K562 (cell line): ENCODE measurements around the gene FARSA. TPM values are rescaled to one million over a fixed set of nuclear protein-coding genes. Genes with fewer than 3 reads are reported as not detected.

Experiments used
- ATAC-seq: fragments of 200-7000 bp; cut with Tn5 transposase; 3 replicates; pipeline ENCODE4 v1.9.1; 2020; ENCODE audit warnings: moderate library complexity
- BruUV-seq: library from RNA; stranded (reverse); fragments of 400-500 nt; replicated peaks from 2 replicates; lab custom pipeline; 2021; lab: Mats Ljungman, UMichigan
- CTCF ChIA-PET: fragments of 300-600 bp; formaldehyde crosslinking; extraction: SDS; loops from one replicate; lab custom pipeline; 2021; ENCODE audit warnings: low intra/inter-chr PET ratio; lab: Yijun Ruan, JAX
- POLR2A ChIA-PET: fragments of 300-600, 350-650 bp; sonication (Branson Sonifier 250); formaldehyde crosslinking; extraction: SDS; loops from one replicate; lab custom pipeline; 2021; ENCODE audit warnings: antibody characterized with exemption, inconsistent platforms; lab: Yijun Ruan, JAX
- DNase-seq, 4 experiments: peaks; one replicate each; pipeline versions ENCODE4 v3.0.0 to v3.0.0-alpha.2; 2011 to 2018; ENCODE audit warnings: low spot score in 3 of 4, mixed read lengths in 3 of 4; ENCODE audit errors: extremely low read depth in 1 of 4
- FAIRE-seq: peaks from 2 replicates; lab custom pipeline; 2011; peaks lifted over from hg19 to GRCh38; lab: Jason Lieb, UNC
- H2AFZ ChIP-seq: 2 replicates; pipeline ENCODE4 v1.6.0; 2011; ENCODE audit warnings: low read depth, low read length, control low read depth, inconsistent platforms
- H3K27ac ChIP-seq: fragments of 200-600 bp; 3 replicates; pipeline ENCODE4 v1.8.0; 2011; ENCODE audit warnings: low read depth, mild to moderate bottlenecking, control low read depth, inconsistent platforms, low read length, moderate library complexity, mixed read lengths; ENCODE audit errors: extremely low read depth
- H3K27me3 ChIP-seq, 2 experiments: fragments of 300-600 bp in 1 of 2; 2 replicates in 1 of 2; 3 replicates in 1 of 2; pipeline versions ENCODE4 v1.6.0 to v1.8.0; 2011; ENCODE audit warnings: inconsistent platforms in 2 of 2, low read length in 2 of 2, mild to moderate bottlenecking in 1 of 2, mixed read lengths in 1 of 2, moderate library complexity in 1 of 2; ENCODE audit not compliant: control insufficient read depth in 2 of 2, insufficient read depth in 2 of 2
- H3K36me3 ChIP-seq: fragments of 300-600 bp; 3 replicates; pipeline ENCODE4 v1.8.0; 2011; ENCODE audit warnings: mild to moderate bottlenecking, low read length, inconsistent platforms; ENCODE audit not compliant: control insufficient read depth, insufficient read depth
- H3K4me1 ChIP-seq, 2 experiments: fragments of 200-600 bp in 1 of 2; replicated peaks in 1 of 2; 2 replicates in 1 of 2; 3 replicates in 1 of 2; pipeline versions ENCODE4 v1.5.1 to v1.8.0; 2011; ENCODE audit warnings: inconsistent platforms in 2 of 2, low read length in 2 of 2, mild to moderate bottlenecking in 1 of 2, mixed read lengths in 1 of 2, moderate library complexity in 1 of 2; ENCODE audit not compliant: control insufficient read depth in 2 of 2, insufficient read depth in 2 of 2
- H3K4me2 ChIP-seq: 2 replicates; pipeline ENCODE4 v1.6.1; 2011; ENCODE audit warnings: low read length, control low read depth, inconsistent platforms, mixed read lengths; ENCODE audit not compliant: insufficient read depth
- H3K4me3 ChIP-seq: fragments of 200-600 bp; sonication (generic), shearing (Covaris generic); 2 replicates; pipeline ENCODE4 v1.5.1; 2016; ENCODE audit warnings: control low read depth, inconsistent platforms
- H3K79me2 ChIP-seq: fragments of 200-600 bp; 3 replicates; pipeline ENCODE4 v1.8.0; 2011; ENCODE audit warnings: low read length, inconsistent platforms; ENCODE audit not compliant: control insufficient read depth, insufficient read depth
- H3K9ac ChIP-seq, 2 experiments: 2 replicates each; pipeline versions ENCODE4 v1.6.0 to v1.6.1; 2011; ENCODE audit warnings: low read depth in 2 of 2, low read length in 2 of 2, control low read depth in 1 of 2, inconsistent platforms in 1 of 2, mild to moderate bottlenecking in 1 of 2, mixed read lengths in 1 of 2; ENCODE audit not compliant: insufficient read depth in 1 of 2
- H3K9me1 ChIP-seq: one replicate; pipeline ENCODE4 v1.6.0; 2011; ENCODE audit warnings: inconsistent platforms, mild to moderate bottlenecking, low read length, moderate library complexity; ENCODE audit not compliant: control insufficient read depth, insufficient read depth
- H3K9me3 ChIP-seq: replicated peaks from 2 replicates; pipeline ENCODE4 v1.5.1; 2011; ENCODE audit warnings: low read depth, low read length, inconsistent platforms; ENCODE audit not compliant: control insufficient read depth, insufficient read depth
- H4K20me1 ChIP-seq: replicated peaks from 2 replicates; pipeline ENCODE4 v1.6.1; 2011; ENCODE audit warnings: low read length, inconsistent platforms, mixed read lengths; ENCODE audit not compliant: control insufficient read depth, insufficient read depth
- BRF1 ChIP-seq: IDR thresholded peaks from 3 replicates; pipeline ENCODE4 v1.6.1; 2011; ENCODE audit warnings: borderline replicate concordance, mild to moderate bottlenecking; ENCODE audit not compliant: insufficient read length; ENCODE audit errors: extremely low read depth
- CBFA2T2 ChIP-seq: fragments of 450-650 bp; conservative IDR thresholded peaks from 2 replicates; pipeline ENCODE4 v1.6.1; 2017; ENCODE audit warnings: mild to moderate bottlenecking
- GTF2F1 ChIP-seq: IDR thresholded peaks from 2 replicates; pipeline ENCODE4 v1.6.1; 2011; ENCODE audit warnings: low read depth, low read length, improper control_type of control experiment
- HCFC1 ChIP-seq: IDR thresholded peaks from 2 replicates; pipeline ENCODE4 v1.6.1; 2012; ENCODE audit warnings: low read depth, low read length, improper control_type of control experiment
- KAT7 ChIP-seq: sonication (generic); formaldehyde crosslinking; IDR thresholded peaks from 2 replicates; pipeline ENCODE4 v1.8.0; 2022; ENCODE audit warnings: missing genetic modification reagents, mild to moderate bottlenecking, borderline replicate concordance
- KDM1A ChIP-seq, 2 experiments: fragments of 450-650 bp; IDR thresholded peaks; 2 replicates each; pipeline ENCODE4 v1.6.1; 2016; ENCODE audit warnings: mild to moderate bottlenecking in 2 of 2
- KLF6 ChIP-seq: fragments of 250-450 bp; sonication (Bioruptor Pico); IDR thresholded peaks from 2 replicates; pipeline ENCODE4 v1.4.0; 2020; ENCODE audit warnings: mild to moderate bottlenecking, moderate library complexity, borderline replicate concordance
- NELFE ChIP-seq: IDR thresholded peaks from 2 replicates; pipeline ENCODE4 v1.6.1; 2011; ENCODE audit warnings: mild to moderate bottlenecking; ENCODE audit not compliant: insufficient read depth, insufficient read length
- NFYB ChIP-seq: IDR thresholded peaks from 2 replicates; pipeline ENCODE4 v1.6.1; 2011; ENCODE audit warnings: mild to moderate bottlenecking, moderate library complexity; ENCODE audit not compliant: insufficient read length; ENCODE audit errors: extremely low read depth
- SIN3A ChIP-seq, 2 experiments: fragments of 150-350 bp in 1 of 2; IDR thresholded peaks; 2 replicates each; pipeline ENCODE4 v1.6.1; 2011 to 2016; ENCODE audit warnings: borderline replicate concordance in 2 of 2, low read depth in 2 of 2, low read length in 2 of 2, mild to moderate bottlenecking in 2 of 2, moderate library complexity in 2 of 2; ENCODE audit not compliant: control insufficient read depth in 1 of 2
- TFAP4 ChIP-seq: sonication (generic); formaldehyde crosslinking; IDR thresholded peaks from 2 replicates; pipeline ENCODE4 v1.8.0; 2022; ENCODE audit warnings: missing genetic modification reagents, mild to moderate bottlenecking, moderate library complexity, borderline replicate concordance
- U2AF1 ChIP-seq: fragments of 200-400 bp; formaldehyde crosslinking; optimal IDR thresholded peaks from 2 replicates; pipeline ENCODE3; 2017; ENCODE audit warnings: mild to moderate bottlenecking, low read depth, low read length, moderate library complexity
- XRCC3 ChIP-seq: fragments of 450-650 bp; IDR thresholded peaks from 2 replicates; pipeline ENCODE4 v1.6.1; 2017; ENCODE audit warnings: mild to moderate bottlenecking, moderate library complexity
- ZBTB2 ChIP-seq: fragments of 450-650 bp; IDR thresholded peaks from 2 replicates; pipeline ENCODE4 v1.6.1; 2016; ENCODE audit warnings: antibody characterized with exemption
- ZFP30 ChIP-seq: fragments of 250-450 bp; sonication (Bioruptor Pico); IDR thresholded peaks from 2 replicates; pipeline ENCODE4 v1.8.0; 2022; ENCODE audit warnings: moderate library complexity, mild to moderate bottlenecking, inconsistent platforms, borderline replicate concordance
- ZKSCAN1 ChIP-seq: fragments of 150-350 bp; IDR thresholded peaks from 2 replicates; pipeline ENCODE4 v1.6.1; 2016; ENCODE audit warnings: low read depth, low read length
- ZZZ3 ChIP-seq: fragments of 450-650 bp; IDR thresholded peaks from 2 replicates; pipeline ENCODE4 v1.6.1; 2016; ENCODE audit warnings: antibody characterized with exemption, mild to moderate bottlenecking, moderate library complexity
- WGBS: fragments of 100-300 bp; shearing (Covaris generic); methylation state at CpG from one replicate; pipeline ENCODE4 v1.1.6; 2016; ENCODE audit warnings: low coverage, mixed read lengths; ENCODE audit not compliant: insufficient coverage; ENCODE audit errors: missing lambda C conversion rate; 5-methylcytosine and 5-hydroxymethylcytosine counted together
- in situ Hi-C: fragments of 300-500 bp; cut with MboI; formaldehyde crosslinking; loops from 4 replicates; pipeline ENCODE4 v1.15.0; 2018; ENCODE audit warnings: inconsistent platforms, mixed read lengths
- intact Hi-C: fragments of 100-400 bp; cut with micrococcal nuclease; formaldehyde crosslinking; loops from 2 replicates; pipeline ENCODE4 v1.14.2; 2022
- polyA plus RNA-seq, 8 experiments: library from polyadenylated mRNA; depleted of rRNA in 4 of 8; stranded (reverse) in 5 of 8; unstranded in 3 of 8; fragments of >200 nt; fragmentation: Nextera tagmentation in 2 of 8; fragmentation: Illumina TruSeq in 1 of 8; extraction: Ambion mirVana in 2 of 8; extraction: Trizol in 1 of 8; gene quantifications; 2 replicates each; pipeline versions ENCODE4 v1.2.1 to v1.2.3, GENCODE V29; 2011 to 2014; ENCODE audit warnings: inconsistent platforms in 1 of 8, missing spikeins in 1 of 8
- total RNA-seq, 7 experiments: library from RNA; depleted of rRNA in 6 of 7; stranded (reverse); fragments of >200 nt in 6 of 7; fragmentation: Illumina TruSeq in 2 of 7; extraction: Trizol in 2 of 7; gene quantifications; 2 replicates each; pipeline versions ENCODE4 v1.2.1 to v1.2.3, GENCODE V29; 2011 to 2021; ENCODE audit warnings: low replicate concordance in 1 of 7

Gene FARSA
- total and polyA plus RNA-seq, 9 of the 15 experiments (the other 6 are each of a cell fraction or from before 2014, with no cell fraction given) = 25.2 to 237 (median 89.6) TPM

- TF ChIP-seq SIN3A (IDR thresholded peaks at IDR 0.05; ENCODE audit: borderline replicate concordance in 2 of 2, control insufficient read depth in 1 of 2, low read depth in 2 of 2, low read length in 2 of 2) (no peak), ZZZ3 (no peak), KDM1A (IDR thresholded peaks at IDR 0.05) (peak; percentile 47 to 73)
These were observed 36.7 kb upstream of the FARSA start (continued) for GRCh38 chr19:12970070-12970820.

GRCh38 chr19:12969292-12969988 lies 35.9 kb upstream of the FARSA start, which contains the start of gene DAND5:
Gene DAND5, plus strand, starts transcription at chr19:12969576. Its CDS starts 85 bp downstream, at chr19:12969661.
- POLR2A ChIA-PET = interaction anchor here (0.7 to 1.8 kb wide), 5 partner anchors 15 to 186 kb away, joined by 3 to 7 read pairs (median 3); no protein-coding TSS in a partner anchor
- peak within 1 kb of the TSS; percentile 44 for H2AFZ ChIP-seq
- no peak for TF ChIP-seq BRF1
- TF ChIP-seq CBFA2T2 = peak; percentile 24; the same call in 1 of the 2 replicates
- no peak for TF ChIP-seq ZBTB2
- no peak for TF ChIP-seq ZFP30 (CRISPR knock-in tag)
- TF ChIP-seq KAT7 (CRISPR knock-in tag) = no peak
- TF ChIP-seq NFYB = no peak
- TF ChIP-seq GTF2F1 = no peak
- TF ChIP-seq U2AF1 = no peak
- no peak for TF ChIP-seq NELFE
- no peak for TF ChIP-seq KLF6
- peak; percentile 89 for TF ChIP-seq TFAP4 (CRISPR knock-in tag)
- TF ChIP-seq XRCC3 = no peak
- no peak for TF ChIP-seq ZKSCAN1
- no peak for TF ChIP-seq HCFC1

More at GRCh38 chr19:12969292-12969988, 35.9 kb upstream of the FARSA start, which contains the start of gene DAND5:
- Histone ChIP-seq H4K20me1 (no peaks in the 10 kb centered on the region), H3K9ac (peak within 1 kb of the TSS; percentile 12 to 80; a peak in 3 of 4 replicates), H3K9me3 (no peaks in the 10 kb centered on the region), H3K4me1 (peaks cover 13 to 35% of the 10 kb centered on the region in 2 experiments; a peak in 4 of 5 replicates), H3K36me3 (no peaks in the 10 kb centered on the region), H3K27ac (no peak within 1 kb of the TSS), H3K4me2 (no peak within 1 kb of the TSS), H3K9me1 (peaks cover 5% of the 10 kb centered on the region), H3K27me3 (no peaks in the 10 kb centered on the region), H3K79me2 (0 out of 3 replicates have a peak, but pooled peaks cover 2% of the 10 kb centered on the region), H3K4me3 (no peak within 1 kb of the TSS)
- WGBS = 44% methylated on average over 12 of the region's 14 CpGs
- in situ Hi-C loops (loop anchor here (5.0 kb wide), 1 partner anchor 278 kb away; no protein-coding TSS in a partner anchor), intact Hi-C loops (loop anchor here (5.0 kb wide), 1 partner anchor 82 kb away; the partner anchor contains the start of gene KLF1)
- BruUV-seq = no TSS peak
- no peak for ATAC-seq
- peak in 3 of 4 experiments; percentile 41 to 55 (median 52) for DNase-seq
- FAIRE-seq = peak; percentile 15
- CTCF ChIA-PET = no interaction called here
